ENCODE results near the gene ARAP1. TPM values are rescaled to one million over a fixed set of nuclear protein-coding genes. Genes with fewer than 3 reads are reported as not detected.

Gene ARAP1
- total RNA-seq, 2 donors from 2014 or later = 81.7 to 93.4 TPM

GRCh38 chr11:72784662-72785061, 32.5 kb upstream of the ARAP1 start:
- H3K36me3 Mint-ChIP-seq (ENCODE audit: insufficient read depth in 2 of 2) = no peaks in the 10 kb centered on the region
- H3K27ac Mint-ChIP-seq = no peak overlapping the region
- peaks cover 38% of the 10 kb centered on the region for H3K4me1 Mint-ChIP-seq (ENCODE audit: low read depth)
- DNase-seq = no peak
- no peak overlapping the region for H3K4me3 Mint-ChIP-seq
- no peak for ATAC-seq (replicated peaks in 1 of 2)
- H3K27me3 Mint-ChIP-seq (ENCODE audit: low read depth) = no peaks in the 10 kb centered on the region
- H3K9me3 Mint-ChIP-seq = no peaks in the 10 kb centered on the region

GRCh38 chr11:72783144-72783905, 31.1 kb upstream of the ARAP1 start:
- Mint-ChIP-seq H3K27me3 (ENCODE audit: low read depth) (no peaks in the 10 kb centered on the region), H3K9me3 (no peaks in the 10 kb centered on the region), H3K4me1 (ENCODE audit: low read depth) (peaks cover 38% of the 10 kb centered on the region), H3K4me3 (no peak overlapping the region), H3K36me3 (ENCODE audit: insufficient read depth in 2 of 2) (no peaks in the 10 kb centered on the region), H3K27ac (peak overlapping the region; percentile 0)
- ATAC-seq (replicated peaks in 1 of 2) (peak in 1 of 2 donors; percentile 6), DNase-seq (no peak)

GRCh38 chr11:72782081-72782920, 30.1 kb upstream of the ARAP1 start:
- Mint-ChIP-seq H3K4me3 (peak overlapping the region; percentile 63 to 67), H3K27me3 (ENCODE audit: low read depth) (no peaks in the 10 kb centered on the region), H3K4me1 (ENCODE audit: low read depth) (peaks cover 28% of the 10 kb centered on the region), H3K27ac (no peak overlapping the region), H3K9me3 (no peaks in the 10 kb centered on the region), H3K36me3 (ENCODE audit: insufficient read depth in 2 of 2) (no peaks in the 10 kb centered on the region)
- peak; percentile 13 to 39 for ATAC-seq (replicated peaks in 1 of 2)
- no peak for DNase-seq

GRCh38 chr11:72781313-72782080, 29.3 kb upstream of the ARAP1 start:
- peak; percentile 59 to 60 for DNase-seq

GRCh38 chr11:72781063-72781312, 28.8 kb upstream of the ARAP1 start:
- Mint-ChIP-seq H3K27ac (no peak overlapping the region), H3K4me3 (peak overlapping the region; percentile 51 to 82), H3K4me1 (ENCODE audit: low read depth) (peaks cover 20% of the 10 kb centered on the region), H3K36me3 (ENCODE audit: insufficient read depth in 2 of 2) (no peaks in the 10 kb centered on the region), H3K27me3 (ENCODE audit: low read depth) (no peaks in the 10 kb centered on the region), H3K9me3 (no peaks in the 10 kb centered on the region)
- ATAC-seq (replicated peaks in 1 of 2) (no peak), DNase-seq (no peak)

More at GRCh38 chr11:72781313-72782080, 29.3 kb upstream of the ARAP1 start:
- ATAC-seq (replicated peaks in 1 of 2) = peak; percentile 76 to 80
- Mint-ChIP-seq H3K4me3 (peak overlapping the region; percentile 67 to 82), H3K9me3 (no peaks in the 10 kb centered on the region), H3K27ac (no peak overlapping the region), H3K27me3 (ENCODE audit: low read depth) (no peaks in the 10 kb centered on the region), H3K36me3 (ENCODE audit: insufficient read depth in 2 of 2) (no peaks in the 10 kb centered on the region), H3K4me1 (ENCODE audit: low read depth) (peaks cover 20% of the 10 kb centered on the region)

GRCh38 chr11:72780296-72781062, 28.3 kb upstream of the ARAP1 start:
- peaks cover 20% of the 10 kb centered on the region for H3K4me1 Mint-ChIP-seq (ENCODE audit: low read depth)
- H3K36me3 Mint-ChIP-seq (ENCODE audit: insufficient read depth in 2 of 2) = no peaks in the 10 kb centered on the region
- no peak overlapping the region for H3K27ac Mint-ChIP-seq

GRCh38 chr11:72779495-72780128, 27.4 kb upstream of the ARAP1 start:
- no peaks in the 10 kb centered on the region for H3K27me3 Mint-ChIP-seq (ENCODE audit: low read depth)
- H3K4me1 Mint-ChIP-seq (ENCODE audit: low read depth) = peaks cover 20% of the 10 kb centered on the region
- H3K9me3 Mint-ChIP-seq = no peaks in the 10 kb centered on the region
- H3K4me3 Mint-ChIP-seq = peak overlapping the region; percentile 23 to 38
- H3K36me3 Mint-ChIP-seq (ENCODE audit: insufficient read depth in 2 of 2) = no peaks in the 10 kb centered on the region
- ATAC-seq (replicated peaks in 1 of 2) (no peak), DNase-seq (no peak)
- H3K27ac Mint-ChIP-seq = no peak overlapping the region

More at GRCh38 chr11:72780296-72781062, 28.3 kb upstream of the ARAP1 start:
- no peak for ATAC-seq (replicated peaks in 1 of 2)
- H3K9me3 Mint-ChIP-seq = no peaks in the 10 kb centered on the region
- H3K27me3 Mint-ChIP-seq (ENCODE audit: low read depth) = no peaks in the 10 kb centered on the region
- DNase-seq = no peak
- peak overlapping the region; percentile 51 to 82 for H3K4me3 Mint-ChIP-seq

- no peak overlapping the region for H3K27ac Mint-ChIP-seq
- H3K27me3 Mint-ChIP-seq (ENCODE audit: low read depth) = no peaks in the 10 kb centered on the region
- no peaks in the 10 kb centered on the region for H3K36me3 Mint-ChIP-seq (ENCODE audit: insufficient read depth in 2 of 2)
- no peak for ATAC-seq (replicated peaks in 1 of 2)
- no peak overlapping the region for H3K4me3 Mint-ChIP-seq
- peaks cover 20% of the 10 kb centered on the region for H3K4me1 Mint-ChIP-seq (ENCODE audit: low read depth)
- DNase-seq = no peak
- H3K9me3 Mint-ChIP-seq = no peaks in the 10 kb centered on the region
These were observed 26.6 kb upstream of the ARAP1 start for GRCh38 chr11:72778535-72779494.

- H3K36me3 Mint-ChIP-seq (ENCODE audit: insufficient read depth in 2 of 2) = no peaks in the 10 kb centered on the region
- no peaks in the 10 kb centered on the region for H3K27me3 Mint-ChIP-seq (ENCODE audit: low read depth)
- no peak for DNase-seq
- H3K4me1 Mint-ChIP-seq (ENCODE audit: low read depth) = peaks cover 18% of the 10 kb centered on the region
- H3K4me3 Mint-ChIP-seq = no peak overlapping the region
- H3K27ac Mint-ChIP-seq = no peak overlapping the region
- no peaks in the 10 kb centered on the region for H3K9me3 Mint-ChIP-seq
- no peak for ATAC-seq (replicated peaks in 1 of 2)
These were observed 25.6 kb upstream of the ARAP1 start for GRCh38 chr11:72777755-72778278.

- Mint-ChIP-seq H3K4me1 (ENCODE audit: low read depth) (peaks cover 11% of the 10 kb centered on the region), H3K27me3 (ENCODE audit: low read depth) (no peaks in the 10 kb centered on the region), H3K27ac (no peak overlapping the region), H3K36me3 (ENCODE audit: insufficient read depth in 2 of 2) (no peaks in the 10 kb centered on the region), H3K4me3 (no peak overlapping the region), H3K9me3 (no peaks in the 10 kb centered on the region)
- ATAC-seq (replicated peaks in 1 of 2) = no peak
- DNase-seq = no peak
These were observed 24.9 kb upstream of the ARAP1 start for GRCh38 chr11:72776844-72777754.
